ENCODE results near the gene AVPR2.

The AVPR2 gene

DNA sequence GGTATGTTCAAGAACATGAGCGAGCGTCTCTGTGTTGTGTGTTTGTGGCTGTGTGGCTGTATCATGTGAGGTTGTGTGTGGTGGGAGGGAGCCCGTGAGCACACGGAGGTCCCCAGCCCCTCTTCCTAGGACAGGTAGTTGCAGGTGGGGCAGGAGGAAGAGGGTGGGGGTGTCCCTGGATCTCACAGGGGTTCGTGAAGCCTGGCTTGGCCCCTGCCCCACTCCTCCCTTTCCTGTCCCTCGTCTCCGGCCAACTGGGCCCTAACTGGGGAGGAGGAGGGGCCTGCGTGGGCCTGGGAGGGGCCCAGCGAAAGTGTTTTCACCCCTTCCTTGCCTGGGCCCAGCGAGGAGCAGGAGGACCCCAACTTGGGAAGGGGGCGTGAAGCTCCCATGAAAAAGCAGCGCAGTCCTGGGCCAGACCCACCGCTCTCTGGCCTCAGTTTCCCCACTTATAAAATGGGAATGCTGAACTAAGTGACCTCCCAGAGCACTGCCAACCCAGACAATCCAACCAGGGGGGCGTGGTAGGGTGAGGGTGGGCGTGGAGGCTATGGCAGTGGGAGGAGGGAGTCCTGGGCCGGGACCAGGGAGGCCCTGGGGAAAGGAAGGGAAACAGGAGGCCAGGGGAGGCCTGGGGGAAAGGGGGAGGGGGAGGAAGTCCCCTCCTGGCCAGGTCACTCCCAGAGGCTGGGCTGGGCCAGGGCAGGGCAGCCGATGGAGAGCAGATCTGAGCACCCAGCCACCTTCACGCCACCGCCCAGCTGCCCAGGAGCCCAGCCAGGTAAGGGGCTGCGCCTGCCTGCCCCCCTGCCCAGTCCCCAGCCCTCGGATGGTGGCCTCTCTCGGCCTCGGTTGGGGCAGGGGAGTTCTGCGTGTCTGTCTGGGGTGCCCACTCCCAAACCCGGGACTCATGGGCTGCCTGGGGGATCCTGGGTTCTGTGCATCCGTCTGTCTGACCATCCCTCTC is at the start of gene AVPR2:
AVPR2 (plus strand) TSS at position 683 of the 967 bp plus-strand sequence. CDS start 473 bp downstream, outside the sequence.
- no peak for DNase-seq

GRCh38 chrX:153854702-153855101 is 49.8 kb upstream of the AVPR2 start:
- DNase-seq = no peak

DNA sequence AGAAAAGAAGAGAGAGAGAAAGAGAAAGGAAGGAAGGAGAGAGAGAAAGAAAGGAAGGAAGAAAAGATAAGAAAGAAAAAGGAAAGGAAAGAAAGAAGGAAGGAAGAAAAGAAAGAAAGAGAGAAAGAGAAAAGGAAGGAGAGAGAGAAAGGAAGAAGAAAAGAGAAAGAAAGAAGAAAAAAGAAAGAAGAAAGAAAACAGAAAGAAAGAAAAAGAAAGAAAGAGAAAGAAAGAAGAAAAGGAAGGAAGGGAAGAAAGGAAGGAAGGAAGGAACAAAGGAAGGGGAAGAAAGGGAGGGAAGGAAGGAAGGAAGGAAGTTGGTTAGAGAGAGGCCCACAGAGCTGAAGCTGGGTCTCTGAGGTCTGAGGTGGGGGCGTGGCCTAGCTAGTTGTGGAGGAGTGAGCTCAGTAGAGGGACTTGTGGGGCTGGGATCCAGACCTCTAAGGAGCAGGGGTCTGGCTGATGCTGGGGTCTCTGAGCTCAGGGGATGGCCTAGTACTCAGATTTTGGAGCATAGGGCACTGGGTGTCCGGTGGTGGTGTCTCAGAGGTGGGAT is 47.0 kb upstream of the AVPR2 start:
- no peak for DNase-seq

DNA sequence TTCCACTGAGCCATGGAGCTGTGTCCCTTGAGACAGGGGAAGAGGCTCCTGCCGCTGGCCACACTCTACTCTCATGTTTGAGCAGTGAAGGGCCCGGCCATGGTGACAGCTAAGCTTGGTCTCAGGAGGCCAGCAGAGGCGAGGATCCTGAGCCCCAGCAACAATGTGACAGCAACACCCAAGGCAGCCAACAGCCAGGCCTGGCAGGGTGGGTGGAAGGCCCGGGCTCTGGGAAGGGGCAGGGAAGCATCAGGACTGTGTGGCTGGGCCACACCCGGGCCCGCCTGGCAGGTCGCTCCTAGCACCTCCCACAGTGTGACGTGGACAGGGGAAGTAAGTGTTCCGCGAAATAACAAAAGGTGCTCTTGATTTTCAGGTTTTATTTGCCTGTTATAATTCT is 43.3 kb upstream of the AVPR2 start:
- DNase-seq = no peak

GRCh38 chrX:153861733-153862310 is 42.7 kb upstream of the AVPR2 start:
- DNase-seq = no peak

GRCh38 chrX:153862369-153863250 is 41.9 kb upstream of the AVPR2 start:
- no peak for DNase-seq

- DNase-seq = no peak
Measured at GRCh38 chrX:153863251-153863991, 41.1 kb upstream of the AVPR2 start.

DNA sequence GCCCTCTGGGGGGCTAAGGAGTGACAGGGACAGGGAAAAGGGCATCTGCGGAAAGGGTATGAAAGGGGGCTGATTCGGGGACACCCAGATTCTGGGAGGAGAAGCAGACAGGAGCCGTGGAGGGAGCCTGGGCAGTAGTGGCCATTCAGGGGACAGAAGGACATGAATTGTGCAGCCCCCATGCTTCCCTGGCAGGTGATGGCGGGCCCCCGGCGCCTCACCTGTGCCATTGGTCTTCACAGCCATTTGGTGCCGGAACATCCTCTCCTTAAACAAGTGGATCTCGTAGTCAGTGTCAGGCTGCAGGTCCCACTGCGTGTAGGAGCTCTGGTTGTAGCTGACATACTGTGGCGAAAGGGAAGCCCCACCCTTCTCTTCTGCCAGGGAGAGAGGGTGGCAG is 40.4 kb upstream of the AVPR2 start:
- no peak for DNase-seq

GRCh38 chrX:153864561-153865320 is 39.7 kb upstream of the AVPR2 start:
- DNase-seq = no peak

GRCh38 chrX:153865321-153865580 is 39.2 kb upstream of the AVPR2 start:
- DNase-seq = no peak

DNA sequence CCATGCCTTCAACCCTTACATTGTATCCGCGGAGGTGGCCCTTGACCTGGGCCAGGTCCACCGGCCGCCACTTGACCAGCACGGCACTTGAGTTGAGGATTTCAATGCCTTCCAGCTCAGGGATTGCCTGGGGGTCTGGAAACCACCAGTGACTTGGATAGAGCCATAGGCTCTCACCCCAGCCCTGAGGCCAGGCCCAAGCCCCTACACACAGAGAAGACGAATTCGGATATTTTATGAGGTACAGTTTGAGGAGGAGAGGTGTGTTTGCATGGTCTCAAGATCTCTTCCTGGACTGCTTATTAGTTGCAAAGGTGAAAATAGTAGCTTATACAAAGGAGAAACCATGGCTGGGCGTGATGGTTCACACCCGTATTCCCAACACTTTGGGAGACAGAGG is 38.8 kb upstream of the AVPR2 start:
- DNase-seq = no peak

DNA sequence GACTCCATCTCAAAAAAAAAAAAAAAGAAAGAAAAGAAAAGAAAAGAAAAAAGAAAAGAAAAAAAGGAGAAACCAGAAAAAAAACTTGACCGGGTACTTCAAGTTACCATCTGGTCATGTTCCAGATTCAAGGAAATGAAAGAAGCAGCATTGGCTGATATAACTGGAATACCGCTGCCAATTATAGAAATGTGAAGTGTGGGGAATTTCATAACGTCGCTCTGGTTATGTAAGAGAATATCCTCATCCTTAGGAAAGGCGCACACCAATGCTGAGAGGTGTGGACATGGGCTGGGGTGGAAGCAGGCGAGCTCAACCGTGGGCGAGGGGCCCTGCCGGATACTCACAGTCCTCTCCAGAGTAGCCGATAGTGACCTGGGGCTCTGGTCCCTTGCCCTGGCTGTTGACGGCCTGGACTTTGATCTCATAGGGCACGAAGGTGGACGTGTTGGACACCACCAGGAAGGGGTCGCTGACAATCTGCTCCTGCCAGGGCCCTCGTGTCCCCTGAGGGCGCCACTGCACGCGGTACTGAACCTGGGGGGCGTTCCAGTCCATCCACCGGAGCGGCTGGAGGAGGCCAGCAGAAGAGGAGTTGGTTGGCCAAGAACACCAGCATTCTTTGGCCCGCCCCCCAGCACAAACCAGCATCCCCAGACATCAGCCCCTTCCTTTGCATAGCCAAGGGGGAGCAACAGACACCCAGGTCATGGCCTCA is 38.0 kb upstream of the AVPR2 start:
- no peak for DNase-seq

GRCh38 chrX:153867139-153867538 is 37.3 kb upstream of the AVPR2 start:
- no peak for DNase-seq

GRCh38 chrX:153867671-153868070 is 36.8 kb upstream of the AVPR2 start:
- no peak for DNase-seq

DNA sequence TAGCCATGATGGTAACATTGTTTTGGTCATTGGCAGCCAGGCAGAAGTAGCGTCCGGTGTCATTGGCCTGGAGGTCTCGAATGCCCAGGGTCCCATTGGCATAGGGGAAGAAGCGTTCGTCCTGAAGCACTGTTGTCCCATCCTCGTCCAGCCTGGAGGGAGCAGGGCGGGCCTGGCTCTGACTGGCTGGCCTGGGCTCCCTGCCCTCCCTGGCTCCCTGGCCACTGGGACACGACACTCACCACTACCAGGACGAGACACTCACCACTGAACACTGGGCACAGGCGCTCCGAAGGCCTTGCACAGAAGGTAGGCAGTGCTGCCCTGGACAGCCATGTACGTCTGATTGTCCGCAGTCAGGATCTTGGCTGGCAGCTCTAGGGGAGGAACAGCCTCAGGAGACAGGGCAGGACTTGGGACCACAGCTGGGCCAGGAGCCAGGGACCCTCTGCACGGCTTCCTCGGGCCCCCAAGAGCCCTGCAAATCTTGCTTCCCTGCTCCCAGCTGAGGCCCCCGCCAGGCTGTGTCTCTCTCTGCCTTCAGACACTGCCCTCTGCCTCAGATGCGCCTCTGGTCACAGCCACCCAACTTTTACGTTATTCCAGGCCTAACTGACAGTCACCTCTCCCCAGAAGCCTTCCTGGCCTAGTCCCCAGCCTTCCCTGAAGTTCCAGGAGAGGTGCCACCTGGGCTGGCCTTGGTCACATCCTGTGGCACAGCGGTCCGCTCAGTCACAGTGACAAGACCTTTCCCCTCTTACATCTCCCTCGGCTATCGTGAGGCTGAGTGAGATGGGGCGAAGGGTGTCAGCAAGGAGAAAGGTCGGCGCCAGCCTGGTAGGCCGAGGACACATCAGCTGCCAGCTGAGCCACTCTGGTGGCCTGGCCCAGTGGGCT is 35.6 kb upstream of the AVPR2 start:
- DNase-seq = no peak

DNA sequence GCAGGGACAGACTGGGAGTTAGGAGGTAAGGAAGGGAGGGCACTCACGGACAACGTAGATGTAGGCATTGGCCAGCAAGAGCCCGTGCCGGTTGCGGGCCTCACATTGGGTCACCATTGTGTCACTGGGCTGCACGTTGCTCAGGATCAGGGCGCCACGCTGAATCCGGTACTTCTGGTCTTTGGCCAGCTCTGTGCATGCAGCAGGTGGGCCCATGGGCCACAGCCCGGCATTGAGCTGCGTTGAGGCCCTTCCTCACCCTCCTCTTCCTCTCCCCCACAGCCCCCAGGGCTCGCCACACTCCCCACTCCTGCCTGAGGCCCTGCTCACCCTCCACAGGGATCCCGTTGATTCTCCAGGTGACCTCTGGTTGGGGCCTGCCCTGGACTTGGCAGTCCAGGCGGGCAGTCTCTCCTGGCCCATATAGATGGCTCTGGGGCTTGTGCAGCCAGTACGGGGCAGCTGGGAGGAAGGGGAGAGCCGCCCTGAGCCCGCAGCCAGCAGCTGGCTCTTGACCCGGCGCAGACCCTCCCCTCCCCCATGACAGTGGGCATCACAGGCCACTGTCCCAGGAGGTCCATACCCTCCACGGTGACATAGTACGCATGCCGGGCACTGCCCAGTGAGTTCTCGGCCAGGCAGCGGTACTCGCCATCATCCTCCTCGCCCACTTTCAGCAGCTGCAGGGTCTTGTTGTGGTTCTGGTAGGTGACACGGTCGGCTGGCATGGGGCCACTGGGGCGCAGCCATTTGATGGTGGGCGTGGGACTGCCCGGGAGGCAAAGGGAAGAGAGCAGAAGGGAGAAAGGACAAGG is 34.8 kb upstream of the AVPR2 start:
- no peak for DNase-seq

DNA sequence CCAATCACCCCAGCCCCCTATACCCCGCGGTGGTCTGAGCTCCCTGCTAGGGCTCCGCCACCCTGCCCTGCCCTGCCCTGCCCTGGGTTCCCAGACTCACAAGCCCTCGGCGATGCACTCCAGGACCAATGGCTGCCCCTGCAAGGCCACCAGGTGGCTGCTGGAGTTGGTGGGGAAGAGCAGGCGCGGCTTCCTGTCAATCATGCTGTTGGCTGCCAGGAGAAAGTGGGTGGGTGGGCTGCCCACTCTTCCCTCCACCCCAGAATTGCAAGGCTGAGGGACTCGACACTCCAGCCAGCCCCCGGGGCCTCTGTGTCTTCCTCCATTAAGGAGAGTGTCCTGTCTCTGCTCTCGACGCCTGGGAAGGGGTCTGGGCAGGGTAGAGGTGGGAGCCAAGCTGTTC is 34.2 kb upstream of the AVPR2 start:
- no peak for DNase-seq

GRCh38 chrX:153870791-153871360 is 33.6 kb upstream of the AVPR2 start:
- DNase-seq = no peak

DNA sequence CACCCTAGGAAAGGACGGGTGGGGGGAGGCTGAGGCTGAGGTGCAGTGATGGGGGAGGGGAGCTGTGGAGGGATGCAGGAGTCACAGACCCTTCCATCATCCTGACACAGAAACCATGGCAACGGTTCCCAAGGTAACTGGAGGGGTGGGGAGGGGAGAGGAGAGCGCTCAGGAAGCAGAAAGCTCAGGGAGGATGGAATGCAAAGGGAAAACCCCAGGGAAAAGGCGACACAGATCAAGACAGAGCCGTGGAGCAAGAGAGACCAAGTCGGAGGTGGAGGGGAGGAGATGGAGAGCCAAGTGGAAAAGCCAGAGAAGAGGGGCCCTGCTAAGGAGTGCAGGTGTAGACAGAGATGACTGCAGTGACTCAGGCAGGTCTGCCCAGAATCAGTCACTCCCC is 33.0 kb upstream of the AVPR2 start:
- no peak for DNase-seq

Measured in NCI-H526 treated with DMSO at 0.1 percent for 48 hours (cell line).